ENCODE data around the gene DOK5. TPM values are rescaled to one million over a fixed set of nuclear protein-coding genes. Genes with fewer than 3 reads are reported as not detected.

Gene DOK5
- total RNA-seq, 1 donor from 2014 or later: 3.3 TPM

- no peak for TF ChIP-seq CTCF (IDR thresholded peaks at IDR 0.05; ENCODE audit: unreplicated experiment)
- H3K27me3 Mint-ChIP-seq (ENCODE audit: low read depth): no peaks in the 10 kb centered on the region
- H3K9me3 Mint-ChIP-seq: no peaks in the 10 kb centered on the region
- no peak overlapping the region for H3K27ac Mint-ChIP-seq
- no peak overlapping the region for H3K4me3 Mint-ChIP-seq
- H3K4me1 Mint-ChIP-seq: peaks cover 23% of the 10 kb centered on the region
- no peaks in the 10 kb centered on the region for H3K36me3 Mint-ChIP-seq
- no peak for DNase-seq (ENCODE audit: low spot score in 2 of 2, unreplicated experiment in 2 of 2)
Observed at GRCh38 chr20:54651252-54651651, 175.9 kb downstream of the DOK5 start.

GRCh38 chr20:54654450-54654849, 179.1 kb downstream of the DOK5 start:
- Mint-ChIP-seq H3K4me1 (peaks cover 23% of the 10 kb centered on the region), H3K27me3 (ENCODE audit: low read depth) (no peaks in the 10 kb centered on the region), H3K4me3 (no peak overlapping the region), H3K9me3 (no peaks in the 10 kb centered on the region), H3K27ac (peak overlapping the region; percentile 24), H3K36me3 (no peaks in the 10 kb centered on the region)
- TF ChIP-seq CTCF (IDR thresholded peaks at IDR 0.05; ENCODE audit: unreplicated experiment): no peak
- DNase-seq (ENCODE audit: low spot score in 2 of 2, unreplicated experiment in 2 of 2): no peak

GRCh38 chr20:54657268-54657826, 182.0 kb downstream of the DOK5 start:
- TF ChIP-seq CTCF (IDR thresholded peaks at IDR 0.05; ENCODE audit: unreplicated experiment): no peak
- Mint-ChIP-seq H3K27me3 (ENCODE audit: low read depth) (no peaks in the 10 kb centered on the region), H3K4me3 (no peak overlapping the region), H3K36me3 (no peaks in the 10 kb centered on the region), H3K9me3 (no peaks in the 10 kb centered on the region), H3K4me1 (peaks cover 29% of the 10 kb centered on the region), H3K27ac (no peak overlapping the region)
- DNase-seq (ENCODE audit: low spot score in 2 of 2, unreplicated experiment in 2 of 2): no peak

DNA sequence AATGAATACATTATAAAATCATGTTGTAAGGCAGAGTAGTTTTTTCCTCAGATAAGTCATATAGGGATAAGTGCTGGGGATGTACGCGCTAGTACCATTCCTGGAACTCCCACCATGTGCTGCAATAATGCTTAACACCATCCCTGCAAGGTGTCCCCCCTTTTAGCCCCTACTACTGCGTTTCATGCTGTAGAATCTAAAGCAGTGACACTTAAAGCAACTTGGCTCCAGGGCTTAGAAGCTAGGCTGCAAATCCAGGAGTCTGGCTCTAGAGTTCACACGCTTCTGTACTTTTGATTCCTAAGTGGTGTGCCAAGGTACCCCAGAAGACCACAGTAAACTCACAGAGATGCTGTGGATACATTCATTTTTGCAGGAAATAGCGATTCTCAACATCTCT, 183.1 kb downstream of the DOK5 start:
- Mint-ChIP-seq H3K4me1 (peaks cover 35% of the 10 kb centered on the region), H3K9me3 (no peaks in the 10 kb centered on the region), H3K36me3 (no peaks in the 10 kb centered on the region), H3K27ac (no peak overlapping the region), H3K4me3 (no peak overlapping the region), H3K27me3 (ENCODE audit: low read depth) (no peaks in the 10 kb centered on the region)
- DNase-seq (ENCODE audit: low spot score in 2 of 2, unreplicated experiment in 2 of 2): no peak
- TF ChIP-seq CTCF (IDR thresholded peaks at IDR 0.05; ENCODE audit: unreplicated experiment): no peak

- no peak for DNase-seq (ENCODE audit: low spot score in 2 of 2, unreplicated experiment in 2 of 2)
- Mint-ChIP-seq H3K4me1 (peaks cover 24% of the 10 kb centered on the region), H3K9me3 (peaks cover 3% of the 10 kb centered on the region), H3K4me3 (no peak overlapping the region), H3K36me3 (no peaks in the 10 kb centered on the region), H3K27ac (no peak overlapping the region), H3K27me3 (ENCODE audit: low read depth) (no peaks in the 10 kb centered on the region)
- no peak for TF ChIP-seq CTCF (IDR thresholded peaks at IDR 0.05; ENCODE audit: unreplicated experiment)
Observed at GRCh38 chr20:54661265-54661664, 185.9 kb downstream of the DOK5 start.
